ENCODE results near the gene VSTM4.

DNA sequence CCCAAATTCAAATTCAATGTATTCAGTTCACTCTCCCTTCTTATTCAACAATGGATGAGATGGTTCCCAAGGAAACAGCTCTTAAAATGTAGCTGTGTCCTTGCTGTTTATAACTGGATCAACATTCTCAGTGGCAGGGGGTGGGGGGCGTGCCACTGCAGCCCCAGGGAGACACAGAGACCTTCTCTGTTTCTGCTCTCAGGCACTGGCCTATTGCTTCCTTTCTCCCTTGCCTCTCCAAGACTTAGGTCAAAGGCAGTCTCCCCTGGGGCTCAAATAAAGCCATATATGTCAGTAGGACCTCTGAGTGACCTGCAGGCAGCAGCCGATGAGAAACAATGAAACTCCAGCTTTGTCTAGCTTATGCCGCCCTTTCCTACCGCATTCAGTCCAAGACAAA, 20.7 kb downstream of the VSTM4 start:
- TF ChIP-seq, protein P1, sequence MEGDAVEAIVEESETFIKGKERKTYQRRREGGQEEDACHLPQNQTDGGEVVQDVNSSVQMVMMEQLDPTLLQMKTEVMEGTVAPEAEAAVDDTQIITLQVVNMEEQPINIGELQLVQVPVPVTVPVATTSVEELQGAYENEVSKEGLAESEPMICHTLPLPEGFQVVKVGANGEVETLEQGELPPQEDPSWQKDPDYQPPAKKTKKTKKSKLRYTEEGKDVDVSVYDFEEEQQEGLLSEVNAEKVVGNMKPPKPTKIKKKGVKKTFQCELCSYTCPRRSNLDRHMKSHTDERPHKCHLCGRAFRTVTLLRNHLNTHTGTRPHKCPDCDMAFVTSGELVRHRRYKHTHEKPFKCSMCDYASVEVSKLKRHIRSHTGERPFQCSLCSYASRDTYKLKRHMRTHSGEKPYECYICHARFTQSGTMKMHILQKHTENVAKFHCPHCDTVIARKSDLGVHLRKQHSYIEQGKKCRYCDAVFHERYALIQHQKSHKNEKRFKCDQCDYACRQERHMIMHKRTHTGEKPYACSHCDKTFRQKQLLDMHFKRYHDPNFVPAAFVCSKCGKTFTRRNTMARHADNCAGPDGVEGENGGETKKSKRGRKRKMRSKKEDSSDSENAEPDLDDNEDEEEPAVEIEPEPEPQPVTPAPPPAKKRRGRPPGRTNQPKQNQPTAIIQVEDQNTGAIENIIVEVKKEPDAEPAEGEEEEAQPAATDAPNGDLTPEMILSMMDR (conservative IDR thresholded peaks at IDR 0.05; ENCODE audit: low read depth, low read length) = no peak
- no peak for TF ChIP-seq RFX5 (IDR thresholded peaks at IDR 0.05; ENCODE audit: low read depth, low read length)
- no peak for TF ChIP-seq POLR2A (IDR thresholded peaks at IDR 0.05; ENCODE audit: low read depth, low read length)
- no peak for TF ChIP-seq MXI1 (IDR thresholded peaks at IDR 0.05; ENCODE audit: borderline replicate concordance, low read depth, low read length)
